OCI-LY1 (cell line): ENCODE measurements around the gene PDE3A.
A peak's percentile ranks its signal among the peaks of the same experiment; 100 is the strongest.

Experiments used
- H2AFZ ChIP-seq: fragments of 200-600 bp; sonication (generic), shearing (Covaris generic); 2 replicates; pipeline ENCODE4 v1.6.0; 2014; ENCODE audit warnings: antibody characterized with exemption, mild to moderate bottlenecking, low read length
- H3F3A ChIP-seq: fragments of 200-600 bp; sonication (generic), shearing (Covaris generic); 2 replicates; pipeline ENCODE4 v1.6.0; 2014; ENCODE audit warnings: mild to moderate bottlenecking, antibody characterized with exemption, low read length, moderate library complexity; ENCODE audit not compliant: insufficient read depth
- H3K27ac ChIP-seq: fragments of 200-600 bp; sonication (generic); 2 replicates; pipeline ENCODE4 v1.5.1; 2014; ENCODE audit warnings: low read length, mixed run types, mild to moderate bottlenecking, low read depth; ENCODE audit not compliant: poor library complexity, severe bottlenecking
- H3K27me3 ChIP-seq: fragments of 200-600 bp; sonication (generic); 2 replicates; pipeline ENCODE4 v1.6.0; 2014; ENCODE audit warnings: antibody characterized with exemption, mild to moderate bottlenecking, low read length, moderate library complexity; ENCODE audit not compliant: insufficient read depth
- H3K36me3 ChIP-seq: fragments of 200-600 bp; sonication (generic); 2 replicates; pipeline ENCODE4 v1.6.1; 2014; ENCODE audit warnings: mild to moderate bottlenecking, antibody characterized with exemption, low read length, moderate library complexity, mixed read lengths; ENCODE audit not compliant: insufficient read depth
- H3K4me1 ChIP-seq: fragments of 200-600 bp; sonication (generic); 2 replicates; pipeline ENCODE4 v1.5.1; 2014; ENCODE audit warnings: mild to moderate bottlenecking, low read length, moderate library complexity; ENCODE audit not compliant: insufficient read depth, severe bottlenecking
- H3K4me2 ChIP-seq: fragments of 200-600 bp; sonication (generic), shearing (Covaris generic); 2 replicates; pipeline ENCODE4 v1.6.1; 2014; ENCODE audit warnings: low read length
- H3K4me3 ChIP-seq: fragments of 200-600 bp; sonication (generic); 2 replicates; pipeline ENCODE4 v1.5.1; 2014; ENCODE audit warnings: low read length, low read depth, mild to moderate bottlenecking, mixed read lengths; ENCODE audit not compliant: poor library complexity, severe bottlenecking
- H3K79me2 ChIP-seq: fragments of 200-600 bp; shearing (Covaris generic); 2 replicates; pipeline ENCODE4 v1.6.1; 2016; ENCODE audit warnings: mixed run types, low read length, mixed read lengths; ENCODE audit not compliant: insufficient read depth
- H3K9ac ChIP-seq: fragments of 200-600 bp; sonication (generic), shearing (Covaris generic); 2 replicates; pipeline ENCODE4 v1.6.1; 2014; ENCODE audit warnings: mild to moderate bottlenecking, low read length, mixed read lengths
- H3K9me2 ChIP-seq: fragments of 200-600 bp; sonication (generic), shearing (Covaris generic); 2 replicates; pipeline ENCODE4 v1.6.1; 2014; ENCODE audit warnings: low read depth, mild to moderate bottlenecking, low read length, mixed read lengths
- H3K9me3 ChIP-seq: fragments of 200-600 bp; shearing (Covaris generic); 2 replicates; pipeline ENCODE4 v1.6.1; 2014; ENCODE audit warnings: low read length, mixed read lengths
- H4K20me1 ChIP-seq: fragments of 200-600 bp; sonication (generic), shearing (Covaris generic); 2 replicates; pipeline ENCODE4 v1.6.0; 2016; ENCODE audit warnings: mild to moderate bottlenecking, low read length; ENCODE audit not compliant: insufficient read depth
- CTCF ChIP-seq: fragments of 200-600 bp; sonication (generic), shearing (Covaris generic); IDR thresholded peaks from 2 replicates; pipeline ENCODE4 v1.5.1; 2017; ENCODE audit warnings: mild to moderate bottlenecking, antibody characterized with exemption, low read length, moderate library complexity, mixed read lengths
- EZH2 ChIP-seq: fragments of 200-600 bp; sonication (generic), shearing (Covaris generic); IDR thresholded peaks from 2 replicates; pipeline ENCODE4 v1.8.0; 2017; ENCODE audit warnings: borderline replicate concordance, mixed run types, mild to moderate bottlenecking, antibody characterized with exemption, low read length, moderate library complexity, mixed read lengths

PDE3A gene

GRCh38 chr12:20643822-20644221, 275.5 kb downstream of the PDE3A start:
- no peaks in the 10 kb centered on the region for H3F3A ChIP-seq
- no peaks in the 10 kb centered on the region for H3K9me3 ChIP-seq
- no peaks in the 10 kb centered on the region for H4K20me1 ChIP-seq
- H3K9ac ChIP-seq = no peak overlapping the region
- no peak overlapping the region for H3K27ac ChIP-seq
- H3K4me2 ChIP-seq = no peak overlapping the region
- no peaks in the 10 kb centered on the region for H3K27me3 ChIP-seq
- H3K4me3 ChIP-seq = no peak overlapping the region
- TF ChIP-seq CTCF = no peak
- no peak for TF ChIP-seq EZH2
- H2AFZ ChIP-seq = no peak overlapping the region
- no peaks in the 10 kb centered on the region for H3K79me2 ChIP-seq
- H3K36me3 ChIP-seq = no peaks in the 10 kb centered on the region
- no peaks in the 10 kb centered on the region for H3K9me2 ChIP-seq
- no peaks in the 10 kb centered on the region for H3K4me1 ChIP-seq

GRCh38 chr12:20646239-20646827, 278.0 kb downstream of the PDE3A start:
- Histone ChIP-seq H3K9ac (no peak overlapping the region), H3K9me3 (no peaks in the 10 kb centered on the region), H3K4me1 (no peaks in the 10 kb centered on the region), H3K27ac (no peak overlapping the region), H3K9me2 (no peaks in the 10 kb centered on the region), H3K36me3 (no peaks in the 10 kb centered on the region), H3K79me2 (no peaks in the 10 kb centered on the region), H3K4me2 (no peak overlapping the region), H4K20me1 (no peaks in the 10 kb centered on the region), H3K4me3 (no peak overlapping the region), H3K27me3 (no peaks in the 10 kb centered on the region), H3F3A (no peaks in the 10 kb centered on the region), H2AFZ (no peak overlapping the region)
- TF ChIP-seq EZH2 (no peak), CTCF (peak; percentile 68)

- Histone ChIP-seq H3K36me3 (no peaks in the 10 kb centered on the region), H2AFZ (no peak overlapping the region), H3K4me1 (no peaks in the 10 kb centered on the region), H3K9me3 (no peaks in the 10 kb centered on the region), H3K27me3 (no peaks in the 10 kb centered on the region), H3K4me2 (no peak overlapping the region), H3K9me2 (no peaks in the 10 kb centered on the region), H3K9ac (no peak overlapping the region), H3K79me2 (no peaks in the 10 kb centered on the region), H3K4me3 (no peak overlapping the region), H3F3A (no peaks in the 10 kb centered on the region), H4K20me1 (no peaks in the 10 kb centered on the region), H3K27ac (no peak overlapping the region)
- TF ChIP-seq CTCF = no peak
- TF ChIP-seq EZH2 = no peak
These were observed 285.5 kb downstream of the PDE3A start for GRCh38 chr12:20653871-20654270.
